Measurements from ENCODE around the gene DEF6.

- no peak for TF ChIP-seq CTCF (IDR thresholded peaks at IDR 0.05)
- TF ChIP-seq POLR2AphosphoS5 (IDR thresholded peaks at IDR 0.05) = no peak
- no peak for TF ChIP-seq EP300 (IDR thresholded peaks at IDR 0.05)
Observed at GRCh38 chr6:35305117-35305516, 7.5 kb downstream of the DEF6 start.
